ENCODE measurements around the gene C1orf21.

DNA sequence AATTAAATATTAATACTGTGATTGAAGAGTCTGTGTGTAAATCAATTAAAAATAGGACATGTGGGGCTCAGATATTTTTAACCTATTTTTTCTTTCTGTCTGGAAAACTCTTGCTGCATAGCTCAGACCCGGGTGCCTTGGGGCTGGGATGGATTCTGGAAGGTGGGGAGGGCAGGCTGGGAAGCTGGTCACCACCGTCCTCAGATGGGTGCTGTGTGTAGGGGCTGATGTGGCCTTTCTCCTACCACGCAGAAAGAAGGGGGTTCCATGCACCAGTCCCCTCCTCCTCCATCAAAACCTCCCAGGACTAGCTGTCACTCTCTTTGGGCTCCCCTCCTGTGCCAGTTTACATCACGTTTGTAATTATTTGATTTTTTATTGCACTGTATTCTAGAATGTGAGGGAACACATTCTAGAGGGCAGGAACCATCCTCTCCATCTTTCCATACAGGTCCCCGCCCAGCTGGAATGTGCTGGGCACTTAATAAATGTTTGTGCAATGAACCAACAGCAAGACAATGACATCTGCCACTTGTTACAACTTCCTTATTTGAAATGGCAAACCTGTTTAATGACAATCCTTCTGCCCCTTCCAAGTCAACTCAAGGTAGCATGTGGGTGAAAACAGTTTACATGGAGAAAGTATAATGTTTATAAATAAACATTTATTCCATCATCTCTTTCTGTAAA lies 263.5 kb downstream of the C1orf21 start:
- TF ChIP-seq CTCF (IDR thresholded peaks at IDR 0.05) (no peak), POLR2A (IDR thresholded peaks at IDR 0.05) (no peak)
